ENCODE data around the gene TXNDC2. TPM values are rescaled to one million over a fixed set of nuclear protein-coding genes. Genes with fewer than 3 reads are reported as not detected.

TXNDC2 gene
- polyA plus RNA-seq, 3 donors: 0.10 TPM; not detected in 2

DNA sequence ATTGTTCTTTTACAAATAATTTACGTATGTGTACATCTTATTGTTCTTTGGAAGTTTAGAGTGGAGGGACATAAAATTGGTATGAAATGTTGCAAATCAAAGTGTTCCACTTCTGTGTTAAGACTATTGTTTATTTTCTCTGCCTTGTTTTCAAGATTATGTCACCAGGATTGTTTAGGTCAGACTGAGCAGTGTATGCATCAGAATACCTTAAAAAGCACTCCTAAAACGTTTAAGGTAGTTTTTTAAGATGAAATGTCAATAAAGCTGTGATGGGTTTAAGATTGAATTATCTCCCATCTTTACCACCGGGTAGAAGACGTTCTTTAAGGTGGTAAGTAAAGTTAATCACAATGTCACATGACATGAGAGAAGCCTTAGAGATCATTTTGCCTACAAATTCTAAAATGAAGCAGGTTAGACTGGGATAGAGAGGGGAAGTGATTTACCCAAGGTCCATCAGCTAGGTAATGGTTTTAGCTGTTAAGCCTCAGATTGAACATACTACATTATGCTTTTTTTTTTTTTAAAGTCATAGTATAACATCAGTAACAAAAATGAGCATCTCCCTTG is 38.7 kb downstream of the TXNDC2 start:
- DNase-seq (ENCODE audit: extremely low read depth in 1 of 11, low read depth in 9 of 11, low spot score in 4 of 11): no peak

DNA sequence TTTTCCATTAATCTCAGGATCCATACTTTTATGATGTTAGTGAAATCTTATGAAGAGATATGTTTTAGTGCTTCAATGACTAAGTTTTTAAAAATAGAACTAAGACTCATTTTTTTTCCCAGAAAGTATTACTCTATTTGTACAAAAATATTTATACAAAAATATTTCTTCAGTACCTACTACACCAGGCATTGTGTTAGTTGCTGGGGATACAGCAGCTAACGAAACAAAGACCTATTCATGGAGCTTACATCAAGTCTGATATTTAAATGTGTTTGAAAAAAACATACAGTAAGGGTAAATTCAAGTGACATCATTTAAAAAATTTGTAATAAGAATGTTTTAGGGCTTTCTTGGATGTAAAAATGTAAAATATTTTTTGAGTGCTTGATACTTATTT is 39.6 kb downstream of the TXNDC2 start:
- no peak for DNase-seq (ENCODE audit: extremely low read depth in 1 of 11, low read depth in 9 of 11, low spot score in 4 of 11)

DNA sequence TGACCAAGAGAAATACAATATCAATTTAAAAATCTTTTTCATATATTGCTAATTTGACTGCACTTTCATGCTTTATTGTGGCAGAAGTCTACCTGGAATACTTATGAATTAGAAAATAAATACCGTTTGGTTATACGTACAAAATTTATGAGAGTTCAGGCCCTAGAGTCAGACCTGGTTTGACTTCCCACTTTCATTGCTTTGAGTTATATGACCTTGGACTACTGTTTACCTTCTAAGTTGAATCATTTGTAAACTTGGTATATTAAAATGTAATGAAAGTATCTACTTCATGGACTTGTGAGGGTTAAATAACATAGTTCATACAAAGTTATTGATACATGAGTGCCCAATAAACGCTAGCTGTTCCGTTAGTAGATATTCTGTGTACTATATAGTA is 40.0 kb downstream of the TXNDC2 start:
- DNase-seq (ENCODE audit: extremely low read depth in 1 of 11, low read depth in 9 of 11, low spot score in 4 of 11): no peak

DNA sequence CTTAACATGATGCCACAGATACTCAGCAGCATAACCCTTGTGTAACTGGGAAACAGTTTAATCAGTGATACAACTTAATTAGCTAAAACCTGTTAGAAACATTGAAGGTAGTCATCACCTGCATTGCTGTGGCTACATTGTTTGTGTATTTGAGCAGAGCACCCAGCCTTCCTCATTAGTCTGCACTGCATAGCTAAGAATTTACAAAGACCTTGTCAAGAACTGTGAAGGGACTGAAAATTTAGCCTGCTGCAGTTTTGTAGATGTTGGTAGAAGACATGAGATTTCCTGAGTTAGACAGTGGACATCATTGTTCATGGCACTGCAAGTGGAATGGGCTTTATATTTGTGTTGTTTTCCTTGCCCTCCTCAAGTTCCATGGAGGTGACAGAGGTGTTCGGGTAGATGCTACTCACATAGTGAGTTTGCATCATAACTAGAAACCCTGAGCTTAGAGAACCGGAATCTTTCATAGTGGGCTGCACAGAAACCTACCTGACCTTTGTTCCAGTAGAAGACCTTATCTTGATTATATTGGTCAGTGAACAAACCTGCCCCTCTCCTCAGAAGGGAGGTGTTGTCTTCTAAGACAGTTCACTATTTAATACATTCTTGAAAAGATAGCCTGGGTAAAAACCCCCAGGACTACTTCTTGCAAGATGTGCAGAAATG is 40.6 kb downstream of the TXNDC2 start:
- DNase-seq (ENCODE audit: extremely low read depth in 1 of 11, low read depth in 9 of 11, low spot score in 4 of 11): no peak

DNA sequence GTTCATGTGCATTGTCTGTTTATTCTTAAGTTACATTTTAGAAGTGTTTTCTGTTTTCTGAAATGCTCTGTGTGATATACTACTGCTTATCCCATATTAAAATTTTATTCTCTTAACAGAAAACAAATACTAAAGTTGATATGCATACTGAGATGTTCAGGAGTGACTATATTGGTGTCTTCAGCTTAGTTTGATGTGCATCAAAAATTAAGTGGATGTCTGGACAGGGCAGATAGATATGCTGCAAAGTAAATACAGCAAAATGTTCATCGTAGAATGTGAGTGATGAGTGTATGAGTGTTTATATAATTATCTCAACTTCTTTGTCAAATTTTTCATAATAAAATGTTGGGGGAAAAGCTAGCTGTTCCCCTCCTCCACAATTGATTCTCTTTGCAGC is 41.2 kb downstream of the TXNDC2 start:
- no peak for DNase-seq (ENCODE audit: extremely low read depth in 1 of 11, low read depth in 9 of 11, low spot score in 4 of 11)

DNA sequence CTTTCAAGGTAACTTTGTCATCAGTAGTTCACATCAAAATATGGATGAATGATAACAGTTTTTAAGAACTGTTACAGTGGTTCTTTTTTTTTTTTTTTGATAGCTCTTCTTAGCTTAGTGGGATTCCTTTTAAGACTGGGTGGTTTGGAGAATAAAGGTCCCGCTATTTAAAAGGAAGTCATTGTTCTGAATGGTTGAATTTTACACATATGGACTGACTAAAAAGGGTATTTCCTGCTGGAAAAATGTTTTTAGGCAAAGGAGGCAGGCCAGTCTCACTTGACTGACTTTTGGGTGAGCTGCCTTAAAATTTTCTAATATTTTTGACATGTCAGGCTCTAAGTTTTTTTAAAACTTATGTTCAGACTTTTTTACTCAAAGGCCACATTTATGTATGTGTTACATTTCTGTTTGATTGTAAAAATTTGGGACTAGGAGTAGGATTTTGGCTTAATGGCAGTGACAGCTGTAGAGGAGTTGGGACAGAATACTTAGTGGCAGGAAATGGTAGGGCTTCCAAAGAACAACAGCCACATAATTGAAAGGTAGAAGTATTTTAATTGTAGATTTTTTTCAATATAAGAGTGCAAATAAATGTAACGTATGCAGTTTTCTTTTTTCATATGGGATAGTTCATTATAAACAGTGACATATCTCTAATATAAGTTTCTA is 41.8 kb downstream of the TXNDC2 start:
- DNase-seq (ENCODE audit: extremely low read depth in 1 of 11, low read depth in 9 of 11, low spot score in 4 of 11): no peak

DNA sequence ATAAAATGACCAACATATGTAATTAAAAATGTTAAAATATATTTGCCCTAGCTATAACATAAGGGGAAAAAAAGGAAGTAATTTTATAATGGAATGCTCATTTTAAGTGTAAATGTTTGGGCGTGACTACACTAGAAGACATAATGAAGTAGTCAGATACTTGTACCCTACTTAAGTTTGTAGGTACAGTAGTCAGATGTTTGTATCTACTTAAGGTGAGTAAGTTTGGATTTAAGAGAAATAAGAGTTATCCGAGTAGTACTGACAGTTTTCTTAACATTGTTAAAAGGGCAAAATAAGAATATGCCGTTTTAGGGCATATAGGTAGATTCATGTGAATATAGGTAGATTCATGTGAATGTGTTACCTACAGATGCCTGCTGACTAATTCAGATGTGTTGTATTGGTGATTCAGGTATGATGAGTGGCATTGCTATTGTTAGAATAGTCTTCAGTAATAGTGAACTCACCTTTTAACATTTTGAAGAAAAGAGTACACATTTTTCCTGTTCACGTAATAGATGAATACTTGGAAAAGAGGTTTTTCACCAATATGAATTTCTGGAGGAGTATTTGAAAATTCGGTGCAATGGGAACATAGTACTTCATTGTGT is 43.0 kb downstream of the TXNDC2 start:
- no peak for DNase-seq (ENCODE audit: extremely low read depth in 1 of 11, low read depth in 9 of 11, low spot score in 4 of 11)

DNA sequence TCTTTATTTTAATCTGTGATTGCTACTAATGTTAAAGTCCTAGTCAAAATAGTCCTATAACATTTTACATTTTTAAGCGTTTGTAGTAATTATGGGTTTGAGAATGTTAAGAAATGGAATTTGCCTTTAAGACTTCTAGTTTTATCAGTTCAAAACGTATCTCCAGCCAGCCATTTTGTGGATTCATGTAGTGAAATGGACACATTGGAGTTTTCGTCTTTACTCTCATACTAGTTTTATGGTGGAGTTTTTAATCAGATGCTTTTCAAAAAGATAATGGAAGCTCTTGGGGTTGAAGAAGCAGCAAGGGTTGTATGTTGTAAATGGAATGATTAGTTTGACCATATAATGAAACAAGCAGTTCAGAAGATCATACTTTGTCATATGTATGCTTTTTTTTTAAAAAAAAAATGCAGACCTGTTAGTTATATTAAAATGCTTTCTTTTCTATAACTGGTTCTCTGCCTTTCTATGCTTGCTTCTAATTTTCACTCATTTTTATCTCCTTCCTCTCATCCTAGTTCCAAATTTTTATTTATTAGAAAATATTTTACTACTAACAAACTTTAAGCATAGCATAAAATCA is 44.6 kb downstream of the TXNDC2 start:
- DNase-seq (ENCODE audit: extremely low read depth in 1 of 11, low read depth in 9 of 11, low spot score in 4 of 11): no peak

DNA sequence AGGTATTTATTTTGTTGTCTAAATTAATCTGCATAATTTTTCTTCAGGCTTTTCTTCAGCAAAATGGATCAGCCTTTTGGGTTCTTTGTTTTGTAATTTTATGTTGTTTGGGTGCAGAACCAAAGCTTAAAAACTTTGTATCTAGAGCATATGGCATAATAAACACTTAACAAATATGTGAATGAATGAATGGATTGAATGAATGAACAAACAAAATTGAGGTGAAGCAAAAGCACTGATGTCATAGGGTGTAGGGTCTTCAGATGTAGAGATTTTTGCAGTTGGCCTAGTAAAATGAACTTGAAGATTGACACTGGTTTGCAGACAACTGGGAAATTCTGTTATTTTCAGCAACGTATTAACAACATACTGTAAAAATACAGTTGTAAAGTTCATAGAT is 45.4 kb downstream of the TXNDC2 start:
- no peak for DNase-seq (ENCODE audit: extremely low read depth in 1 of 11, low read depth in 9 of 11, low spot score in 4 of 11)

DNA sequence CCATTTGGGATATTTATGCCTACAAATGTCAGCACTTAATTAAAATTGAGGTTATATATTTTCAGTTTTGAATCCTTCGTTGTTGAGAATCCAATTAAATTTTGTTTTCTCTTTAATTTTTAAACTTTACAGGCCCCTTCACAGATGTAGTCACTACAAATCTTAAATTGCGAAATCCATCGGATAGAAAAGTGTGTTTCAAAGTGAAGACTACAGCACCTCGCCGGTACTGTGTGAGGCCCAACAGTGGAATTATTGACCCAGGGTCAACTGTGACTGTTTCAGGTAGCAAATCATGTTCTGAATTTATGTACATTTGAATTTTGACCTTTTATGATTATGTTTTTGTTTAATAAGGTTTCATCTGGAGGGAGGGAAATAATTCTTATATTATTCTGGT is 45.9 kb downstream of the TXNDC2 start:
- no peak for DNase-seq (ENCODE audit: extremely low read depth in 1 of 11, low read depth in 9 of 11, low spot score in 4 of 11)

DNA sequence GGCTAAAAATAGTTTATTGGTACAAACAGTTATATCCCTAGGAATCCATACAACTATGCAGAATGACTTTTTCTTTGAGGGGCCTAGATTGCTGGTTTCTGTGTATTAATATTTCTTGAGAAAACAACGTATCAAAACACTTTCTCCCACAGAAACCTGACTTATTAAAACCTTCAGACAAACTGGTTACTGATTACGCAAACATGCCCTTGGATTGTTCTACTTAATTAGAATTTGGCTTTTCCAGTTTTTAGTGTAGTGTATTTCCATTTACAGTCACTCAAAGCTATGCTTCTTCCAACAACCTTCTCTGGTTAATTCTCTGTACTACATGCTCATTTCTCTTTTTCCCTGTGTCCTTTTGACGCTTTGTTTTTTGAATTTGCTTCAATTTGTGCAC is 48.1 kb downstream of the TXNDC2 start:
- DNase-seq (ENCODE audit: extremely low read depth in 1 of 11, low read depth in 9 of 11, low spot score in 4 of 11): no peak

DNA sequence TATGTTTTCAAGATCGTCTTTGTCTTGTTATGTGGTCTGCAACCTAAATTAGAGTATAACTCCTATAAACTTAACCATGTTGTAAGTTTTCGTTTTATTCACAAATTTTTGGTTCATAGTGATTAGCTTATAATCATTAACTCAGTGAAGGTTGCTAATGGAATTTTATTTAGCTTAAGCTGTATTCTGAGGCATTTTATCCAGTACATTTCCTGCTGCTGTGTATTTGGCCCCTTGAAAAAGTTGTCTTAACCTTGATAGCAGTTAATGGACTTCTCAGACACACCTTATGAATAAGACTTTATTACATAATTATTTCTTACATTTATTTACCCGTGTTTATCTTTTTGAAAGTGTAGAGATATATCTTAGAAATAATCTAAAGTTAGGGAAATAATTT is 48.5 kb downstream of the TXNDC2 start:
- no peak for DNase-seq (ENCODE audit: extremely low read depth in 1 of 11, low read depth in 9 of 11, low spot score in 4 of 11)

Other genes starting within 250 kb of the TXNDC2 start
- 10 to 100 TPM; 25.3 to 30.7 (median 30.4) TPM for gene RAB31, start 177.7 kb upstream of the TXNDC2 start, polyA plus RNA-seq (ENCODE audit: insufficient read length in 3 of 3)
- 100 to 1,000 TPM; 209 to 265 (median 238) TPM for gene VAPA, start 28.0 kb downstream of the TXNDC2 start, polyA plus RNA-seq (ENCODE audit: insufficient read length in 3 of 3)

All from renal cortex interstitium (tissue), 11 donors.